ACHN (cell line): Measurements from ENCODE around the gene RABL6.
"Not testable (repeated sequence)": the region's sequence is repeated elsewhere in the genome, so short reads cannot be mapped to it uniquely, and the experiment has no call there.

Experiments
- DNase-seq: peaks from one replicate; pipeline ENCODE4 v3.0.0-alpha.2; 2015
- in situ Hi-C: cut with HindIII; loops from 2 replicates; pipeline ENCODE4 v1.10.0; 2017; ENCODE audit warnings: low sequenced_read_pairs, low pct_ligation_motif_present, low pct_unique_long_range_greater_than_20kb

Gene RABL6

GRCh38 chr9:136791516-136792276 is 16.1 kb upstream of the RABL6 start:
- peak; percentile 36 for DNase-seq
- in situ Hi-C loops: no loop called here

- in situ Hi-C loops: no loop called here
- DNase-seq: no peak
Observed at GRCh38 chr9:136792321-136793085, 15.2 kb upstream of the RABL6 start.

GRCh38 chr9:136793086-136793946 is 14.4 kb upstream of the RABL6 start:
- in situ Hi-C loops: no loop called here
- DNase-seq: no peak

DNA sequence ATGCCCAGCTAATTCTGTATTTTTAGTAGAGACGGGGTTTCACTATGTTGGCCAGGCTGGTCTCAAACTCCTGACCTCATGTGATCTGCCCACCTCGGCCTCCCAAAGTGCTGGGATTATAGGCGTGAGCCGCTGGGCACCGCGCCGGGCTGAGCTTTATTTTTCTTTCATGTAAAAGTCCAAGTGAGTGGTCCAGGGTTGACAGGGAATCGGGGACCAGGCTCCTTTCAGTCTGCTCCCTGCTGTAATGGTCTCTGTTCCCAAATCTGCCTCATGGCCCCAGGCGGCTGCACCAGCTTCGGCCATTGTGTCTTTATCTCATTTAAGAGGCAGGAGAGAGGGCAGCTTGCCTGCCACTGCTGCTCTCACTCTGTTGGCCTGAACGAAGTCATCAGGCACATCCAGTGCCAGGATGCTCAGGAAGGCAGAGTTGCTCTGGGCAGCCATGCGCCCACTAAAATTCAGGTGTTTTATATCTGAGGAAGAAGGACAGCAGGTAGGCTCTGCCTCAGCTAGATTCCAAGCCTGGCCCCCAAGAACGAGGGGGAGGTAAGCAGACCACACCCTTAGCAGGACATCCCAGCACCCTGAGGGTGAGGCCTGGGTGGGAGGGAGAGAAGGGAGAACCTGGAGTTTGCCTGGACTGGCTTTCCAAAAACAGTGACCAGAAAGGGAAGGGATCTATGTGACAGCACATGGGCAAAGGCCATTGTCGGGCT is 13.3 kb upstream of the RABL6 start:
- in situ Hi-C loops: no loop called here
- DNase-seq: no peak

DNA sequence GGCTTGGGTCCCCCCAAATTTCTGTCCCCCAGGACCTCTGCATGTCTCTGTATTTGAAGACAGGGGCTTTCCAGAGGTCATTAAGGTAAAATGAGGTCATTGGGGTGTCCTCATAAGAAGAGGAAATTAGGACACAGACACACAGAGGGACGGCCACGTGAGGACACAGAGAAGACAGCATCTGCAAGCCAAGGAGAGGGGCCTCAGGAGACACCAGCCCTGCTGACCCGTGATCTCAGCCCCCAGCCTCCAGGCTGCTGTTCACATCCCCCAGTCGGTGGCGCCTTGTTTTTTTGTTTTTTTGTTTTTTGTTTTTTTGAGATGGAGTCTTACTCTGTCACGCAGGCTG is 12.8 kb upstream of the RABL6 start:
- in situ Hi-C loops: no loop called here
- DNase-seq: no peak

GRCh38 chr9:136796238-136796774 is 11.4 kb upstream of the RABL6 start, which contains the start of gene CCDC183:
Gene CCDC183, plus strand, starts transcription at chr9:136796338. Its CDS starts 60 bp downstream, at chr9:136796398.
- no peak for DNase-seq
- in situ Hi-C loops: no loop called here

GRCh38 chr9:136796775-136797347 is 10.9 kb upstream of the RABL6 start:
- in situ Hi-C loops, DNase-seq: not testable (repeated sequence)

DNA sequence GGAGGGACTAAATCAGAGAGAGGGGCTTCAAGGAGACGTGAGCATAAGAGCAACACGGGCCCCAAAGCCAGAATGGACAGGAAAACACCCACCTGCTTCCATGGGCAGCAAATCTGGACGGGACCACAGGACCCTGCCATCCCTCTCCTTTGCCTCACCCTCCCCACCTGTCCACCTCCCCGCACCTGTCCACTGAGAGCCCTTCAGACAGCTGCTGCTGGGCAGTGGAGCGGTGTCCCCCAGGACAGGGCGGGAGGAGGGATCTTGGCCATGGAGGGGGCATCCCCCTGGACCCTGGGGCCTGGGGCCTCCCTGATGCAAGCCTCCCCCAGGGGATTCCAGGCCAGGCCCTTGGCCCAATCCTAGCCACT is 9.1 kb upstream of the RABL6 start:
- in situ Hi-C loops: no loop called here

GRCh38 chr9:136799079-136799853 is 8.5 kb upstream of the RABL6 start:
- DNase-seq: no peak
- in situ Hi-C loops: no loop called here

More for the DNA sequence above, 9.1 kb upstream of the RABL6 start:
- DNase-seq: no peak

DNA sequence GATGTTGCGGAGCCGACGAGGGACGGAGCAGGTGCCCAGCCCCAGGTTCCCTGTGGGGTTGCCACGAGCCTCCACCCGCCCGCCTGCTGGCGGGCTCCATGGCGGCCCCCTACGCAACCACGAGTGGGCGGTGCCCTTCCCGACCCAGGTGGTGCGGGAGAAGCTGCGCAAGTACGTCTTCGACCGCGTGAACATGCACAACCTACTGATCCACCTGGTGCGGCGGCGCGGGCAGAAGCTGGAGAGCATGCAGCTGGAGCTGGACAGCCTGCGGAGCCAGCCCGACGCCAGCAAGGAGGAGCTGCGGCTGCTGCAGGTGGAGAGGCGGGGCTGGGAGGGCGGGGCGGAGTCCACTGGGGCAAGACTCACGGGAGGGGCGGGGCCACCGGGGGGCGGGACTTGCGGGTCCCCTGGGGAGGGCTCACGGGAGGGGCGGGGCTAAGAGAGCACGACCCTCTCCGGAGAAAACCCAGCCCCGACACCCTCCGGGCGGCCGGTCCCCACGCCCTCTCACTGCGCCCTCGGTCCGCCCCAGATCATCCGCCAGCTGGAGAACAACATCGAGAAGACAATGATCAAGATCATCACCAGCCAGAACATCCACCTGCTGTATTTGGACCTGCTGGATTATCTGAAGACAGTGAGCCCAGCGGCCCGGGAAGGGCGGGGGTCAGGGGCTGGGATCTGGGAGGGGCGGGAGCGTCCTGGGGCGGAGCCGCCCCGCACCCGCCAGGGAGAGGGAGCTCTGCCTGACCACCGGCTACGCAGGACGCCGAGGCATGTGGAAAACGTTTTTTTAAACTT is 7.7 kb upstream of the RABL6 start:
- DNase-seq: peak; percentile 80
- in situ Hi-C loops: no loop called here

- in situ Hi-C loops: no loop called here
- no peak for DNase-seq
Observed at GRCh38 chr9:136802321-136802720, 5.4 kb upstream of the RABL6 start.

- in situ Hi-C loops, DNase-seq: not testable (repeated sequence)
Observed at GRCh38 chr9:136803009-136803550, 4.7 kb upstream of the RABL6 start.

GRCh38 chr9:136803551-136804508 is 3.9 kb upstream of the RABL6 start:
- DNase-seq: no peak
- in situ Hi-C loops: no loop called here

DNA sequence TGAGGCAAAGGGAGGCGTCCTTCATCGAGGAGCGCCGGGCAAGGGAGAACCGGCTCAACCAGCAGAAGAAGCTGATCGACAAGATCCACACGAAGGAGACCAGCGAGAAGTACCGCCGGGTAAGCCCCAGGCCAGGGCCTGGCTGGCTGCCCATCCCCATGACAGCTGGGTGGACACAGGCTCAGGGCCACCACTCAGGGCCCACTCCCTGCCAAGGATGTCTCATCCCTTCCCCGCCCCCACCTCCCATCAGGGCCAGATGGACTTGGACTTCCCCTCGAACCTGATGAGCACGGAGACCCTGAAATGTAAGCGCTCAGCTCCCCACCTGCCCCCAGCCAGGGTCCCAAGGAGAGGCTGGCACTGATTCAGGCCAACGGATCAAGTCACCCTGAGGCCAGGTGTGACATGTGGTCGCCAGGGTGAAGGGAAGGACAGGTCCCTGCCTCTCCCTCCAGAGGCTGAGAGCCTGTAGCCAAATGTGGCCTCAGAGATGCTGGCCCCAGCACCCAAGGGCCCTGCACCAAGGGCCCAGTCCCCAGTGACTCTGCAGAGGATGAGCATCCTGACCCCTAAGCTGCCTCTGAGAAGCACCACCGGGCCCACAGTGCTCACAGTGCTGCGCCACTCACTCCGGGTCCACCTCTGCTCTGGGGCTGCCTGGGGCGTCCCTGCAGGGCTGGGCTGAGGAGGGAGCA is 3.1 kb upstream of the RABL6 start:
- in situ Hi-C loops: no loop called here
- no peak for DNase-seq
